GM18868 (cell line): Measurements from ENCODE around the gene PPP1R14B.
A peak's percentile ranks its signal among the peaks of the same experiment; 100 is the strongest.
"Not testable (repeated sequence)": the region's sequence is repeated elsewhere in the genome, so short reads cannot be mapped to it uniquely, and the experiment has no call there.

Source experiments
- ATAC-seq: cut with Tn5 transposase; IDR thresholded peaks from one replicate; pipeline ENCODE4 v1.9.1; 2021; ENCODE audit warnings: mild to moderate bottlenecking, moderate library complexity; ENCODE audit not compliant: unreplicated experiment

PPP1R14B gene

DNA sequence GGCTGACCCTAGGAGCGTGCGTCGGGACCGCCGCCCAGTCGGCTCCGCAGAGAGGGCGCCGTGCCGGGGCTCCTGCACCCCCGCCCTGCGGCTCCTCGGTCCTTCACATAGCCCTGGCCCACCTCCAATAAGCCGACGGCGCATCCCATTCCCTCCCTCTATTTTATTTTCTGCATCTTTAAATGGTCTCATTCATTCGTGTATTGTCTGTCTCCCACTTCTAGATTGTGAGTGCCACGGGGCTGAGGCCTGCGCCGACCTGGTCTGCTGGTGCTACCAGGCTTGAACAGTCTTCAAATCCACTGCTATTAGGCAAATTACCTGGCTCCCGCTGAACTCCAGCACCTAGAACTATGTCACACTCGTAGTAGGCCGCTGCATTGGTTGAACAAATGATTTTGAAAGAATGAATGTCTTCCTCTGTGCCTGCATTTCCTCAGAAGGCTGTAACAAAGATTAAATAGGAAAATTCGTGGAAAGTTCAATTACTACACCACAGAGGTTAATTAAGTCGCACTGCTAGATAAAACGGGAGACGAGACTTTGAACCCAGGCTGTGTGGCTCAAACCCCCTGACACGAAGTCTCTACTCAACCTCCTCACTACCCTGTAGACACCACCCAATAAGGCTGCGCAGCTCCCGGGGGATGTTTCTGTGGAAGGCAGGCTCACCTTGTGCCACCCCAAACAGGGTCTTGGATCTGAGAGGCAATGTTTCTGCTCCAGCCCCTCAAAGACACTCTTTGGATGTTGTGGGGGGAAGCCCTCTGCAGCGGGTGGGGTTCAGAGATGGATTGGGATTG lies 1.2 kb upstream of the PPP1R14B start:
- ATAC-seq = no peak

- not testable (repeated sequence) for ATAC-seq
These were observed 197 bp downstream of the PPP1R14B start for GRCh38 chr11:64246621-64246870.

- no peak for ATAC-seq
These were observed 734 bp downstream of the PPP1R14B start for GRCh38 chr11:64245797-64246620.

GRCh38 chr11:64245401-64245796 lies 1.3 kb downstream of the PPP1R14B start:
- no peak for ATAC-seq

- no peak for ATAC-seq
These were observed 1.8 kb downstream of the PPP1R14B start for GRCh38 chr11:64244966-64245365.

DNA sequence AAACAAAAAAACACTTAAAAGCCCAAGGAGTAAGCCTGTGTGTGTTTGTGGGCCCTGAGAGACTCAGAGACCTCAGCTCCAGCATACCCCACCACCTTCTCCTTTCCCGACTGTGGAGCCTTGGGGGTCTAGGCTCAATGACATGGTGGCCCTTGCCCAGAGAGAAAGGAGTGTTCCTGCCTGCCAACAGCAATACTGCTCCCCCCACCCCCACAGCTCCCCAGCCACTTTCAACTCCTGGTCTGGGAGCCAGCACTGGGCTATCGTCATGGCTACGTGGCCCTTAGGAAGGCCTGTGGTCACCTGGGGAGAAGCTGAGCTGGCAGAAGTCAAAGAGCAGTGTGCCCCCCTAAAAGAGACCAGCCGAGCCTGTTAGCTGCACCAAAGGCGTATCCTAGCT lies 2.6 kb downstream of the PPP1R14B start:
- no peak for ATAC-seq

DNA sequence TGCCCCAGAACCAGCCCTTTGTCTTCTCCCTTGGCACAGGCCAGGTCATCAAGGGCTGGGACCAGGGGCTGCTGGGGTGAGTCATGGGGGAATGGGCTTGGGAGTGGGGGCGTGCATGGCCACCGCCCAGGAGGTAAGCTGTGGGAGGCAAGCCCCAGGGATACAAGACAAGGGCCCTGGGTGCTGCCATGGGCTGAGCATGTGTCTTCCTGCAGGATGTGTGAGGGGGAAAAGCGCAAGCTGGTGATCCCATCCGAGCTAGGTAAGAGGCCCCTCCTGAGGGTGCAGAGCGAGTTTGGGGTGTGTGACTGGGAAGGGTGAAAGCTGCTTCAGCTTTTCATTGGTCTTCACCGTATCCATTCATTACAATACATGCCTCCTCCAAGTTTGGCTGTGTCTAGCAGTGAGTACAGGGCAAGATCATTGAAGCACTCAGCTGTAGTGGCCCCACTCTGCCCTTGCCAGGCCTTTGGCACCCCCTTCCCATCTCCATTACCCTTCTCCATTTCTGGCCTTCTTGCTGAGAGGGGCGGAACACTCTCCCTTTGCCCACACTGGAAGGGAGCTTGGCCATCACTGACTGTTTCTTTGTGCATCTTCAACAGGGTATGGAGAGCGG lies 3.4 kb downstream of the PPP1R14B start:
- no peak for ATAC-seq

GRCh38 chr11:64241491-64242374 lies 5.0 kb downstream of the PPP1R14B start:
- ATAC-seq = peak; percentile 1

GRCh38 chr11:64241241-64241490 lies 5.6 kb downstream of the PPP1R14B start:
- ATAC-seq = peak; percentile 76

GRCh38 chr11:64240435-64241240 lies 6.1 kb downstream of the PPP1R14B start, which contains the start of gene FKBP2:
Gene FKBP2, plus strand, starts transcription at chr11:64241095. Its CDS starts 1,293 bp downstream, at chr11:64242388.
- peak; percentile 47 for ATAC-seq

DNA sequence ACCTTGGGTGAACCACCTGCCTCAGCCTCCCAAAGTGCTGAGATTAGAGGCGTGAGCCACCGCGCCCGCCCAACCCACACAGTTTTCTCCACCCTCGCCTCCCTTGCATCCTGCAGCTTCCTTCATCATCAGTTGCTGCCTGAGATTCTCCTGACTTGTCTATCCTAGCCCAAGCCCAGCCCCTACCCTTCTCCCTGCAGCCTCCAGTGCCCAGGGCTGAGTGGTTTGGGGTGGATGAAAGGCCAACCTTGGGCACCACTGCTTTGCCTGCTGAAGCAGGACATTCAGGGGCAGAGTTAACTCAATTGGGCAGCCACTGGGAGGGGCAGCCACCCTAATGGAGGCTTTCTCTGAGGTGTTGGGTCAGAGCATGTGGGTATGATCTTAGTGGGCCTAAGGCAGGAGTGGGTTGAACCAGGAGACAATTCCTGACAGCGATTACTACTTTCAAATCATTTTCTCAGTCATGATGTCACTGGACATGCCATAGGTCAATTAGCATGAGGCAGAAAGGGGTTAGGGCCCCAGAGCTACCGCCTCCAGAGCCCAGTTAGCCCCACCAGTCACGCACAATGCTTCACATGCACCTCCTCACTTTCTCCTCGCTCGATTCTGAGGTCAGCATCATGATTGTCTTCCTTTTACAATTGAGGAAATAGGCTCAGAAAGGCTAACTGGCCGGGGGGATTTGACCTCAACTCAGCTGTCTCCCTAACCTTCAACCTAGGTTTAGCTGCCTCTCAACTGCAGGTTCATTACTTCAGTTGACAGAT lies 6.9 kb downstream of the PPP1R14B start:
- ATAC-seq = no peak

- ATAC-seq = no peak
These were observed 7.7 kb downstream of the PPP1R14B start for GRCh38 chr11:64238999-64239398.

DNA sequence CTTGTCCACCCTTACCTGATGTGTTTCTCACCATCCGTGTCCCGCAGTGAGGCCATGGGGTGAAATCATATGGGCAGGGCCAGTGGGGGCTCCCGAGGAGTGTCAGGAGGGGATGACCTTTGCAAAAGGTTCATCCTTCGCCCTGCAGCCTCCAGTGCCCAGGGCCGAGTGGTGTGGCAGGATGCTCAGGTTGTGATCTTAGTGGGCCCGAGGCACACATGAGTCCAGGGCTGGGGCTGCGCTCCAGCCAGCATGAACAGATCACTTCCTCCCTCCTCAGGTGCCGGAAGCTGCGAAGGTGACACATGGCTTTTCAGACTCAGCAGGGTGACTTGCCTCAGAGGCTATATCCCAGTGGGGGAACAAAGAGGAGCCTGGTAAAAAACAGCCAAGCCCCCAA lies 8.7 kb downstream of the PPP1R14B start:
- ATAC-seq = no peak

DNA sequence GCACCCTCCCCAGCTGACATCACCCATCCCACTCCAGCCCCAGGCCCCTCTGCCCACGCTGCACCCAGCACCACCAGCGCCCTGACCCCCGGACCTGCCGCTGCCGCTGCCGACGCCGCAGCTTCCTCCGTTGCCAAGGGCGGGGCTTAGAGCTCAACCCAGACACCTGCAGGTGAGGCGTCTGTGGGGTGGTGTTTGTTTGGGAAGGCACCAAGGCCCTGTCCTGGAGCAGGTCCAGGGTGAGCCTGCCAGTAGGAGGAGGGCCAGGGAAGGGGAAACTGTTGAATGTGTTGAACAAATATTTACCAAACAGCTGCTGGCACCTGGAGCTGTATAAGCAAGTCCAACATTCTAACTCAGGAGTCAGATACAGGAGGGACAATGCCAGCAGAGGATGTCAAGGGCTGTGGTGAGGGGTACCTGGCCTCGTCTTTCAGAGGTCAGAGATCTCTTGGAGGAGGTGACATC lies 9.2 kb downstream of the PPP1R14B start:
- no peak for ATAC-seq

- ATAC-seq = no peak
These were observed 11.1 kb downstream of the PPP1R14B start for GRCh38 chr11:64235437-64236161.

DNA sequence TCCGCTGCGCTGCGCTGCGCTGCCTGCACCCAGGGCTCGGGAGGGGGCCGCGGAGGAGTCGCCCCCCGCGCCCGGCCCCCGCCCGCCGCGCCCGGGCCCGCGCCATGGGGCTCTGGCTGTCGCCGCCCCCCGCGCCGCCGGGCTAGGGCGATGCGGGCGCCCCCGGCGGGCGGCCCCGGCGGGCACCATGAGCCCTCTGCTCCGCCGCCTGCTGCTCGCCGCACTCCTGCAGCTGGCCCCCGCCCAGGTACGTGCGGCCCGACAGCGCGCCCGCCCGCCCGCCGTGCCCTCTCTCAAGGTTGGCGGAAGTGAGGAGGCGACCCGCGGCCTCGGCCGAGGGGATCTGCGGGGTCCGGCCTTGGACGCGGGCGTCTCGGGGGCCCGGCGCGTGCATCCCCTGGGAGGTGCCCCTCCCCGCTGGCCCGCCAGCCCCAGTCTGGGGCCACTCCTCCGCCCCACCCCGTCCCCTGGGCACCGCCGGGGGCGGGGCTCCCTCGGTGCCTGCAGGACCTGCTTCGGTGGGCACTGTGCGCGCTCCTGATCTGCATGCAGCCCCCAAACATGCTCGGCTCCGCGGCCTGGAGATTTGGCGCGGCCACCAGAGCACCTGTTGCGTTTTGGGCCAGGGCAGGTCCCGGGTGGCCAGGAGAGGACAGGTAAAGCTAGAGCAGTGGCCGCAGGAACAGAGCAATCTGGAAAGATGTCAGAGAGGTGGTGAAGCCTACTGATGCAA lies 11.9 kb downstream of the PPP1R14B start:
- peak; percentile 37 for ATAC-seq

DNA sequence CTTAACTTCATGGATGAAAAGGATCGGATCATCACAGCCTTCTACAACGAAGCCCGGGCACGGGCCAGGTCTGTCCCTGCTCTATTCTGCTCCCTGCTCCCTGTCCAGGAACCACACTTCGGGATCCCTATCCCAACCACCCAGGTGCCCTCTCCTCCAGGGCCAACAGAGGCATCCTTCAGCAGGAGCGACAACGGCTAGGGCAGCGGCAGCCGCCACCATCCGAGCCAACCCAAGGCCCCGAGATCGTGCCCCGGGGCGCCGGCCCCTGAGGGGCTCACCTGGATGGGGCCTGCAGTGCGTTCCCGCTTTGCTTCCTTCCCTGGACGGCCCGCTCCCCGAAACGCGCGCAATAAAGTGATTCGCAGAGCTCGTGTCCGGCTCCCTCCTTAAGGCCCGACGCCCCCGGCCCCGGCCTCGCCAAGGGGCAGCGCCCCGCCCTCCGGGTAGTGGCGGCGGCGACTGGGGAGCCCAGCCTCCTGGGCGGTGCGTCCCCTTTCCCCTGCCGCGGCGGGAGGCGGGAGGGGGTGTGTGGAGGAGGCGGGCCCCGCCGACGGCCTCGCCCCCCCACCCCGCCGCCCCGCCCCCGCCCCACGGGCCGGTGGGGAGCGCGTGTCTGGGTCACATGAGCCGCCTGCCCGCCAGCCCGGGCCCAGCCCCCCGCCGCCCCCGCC lies 12.7 kb downstream of the PPP1R14B start, which contains the start of gene VEGFB:
Gene VEGFB (plus strand): TSS at position 672 of the 674 bp plus-strand sequence. CDS start 250 bp downstream, outside the sequence.
- peak; percentile 54 for ATAC-seq
